RWPE1 (cell line): ENCODE results near the gene IL36B.

ENCODE experiments used
- CTCF ChIA-PET: fragments of 350-600 bp; sonication (Branson Sonifier 250); formaldehyde crosslinking; extraction: SDS; loops from one replicate; lab custom pipeline; 2021; lab: Yijun Ruan, JAX
- POLR2A ChIA-PET: fragments of 400-600 bp; formaldehyde crosslinking; extraction: SDS; loops from one replicate; lab custom pipeline; 2020; ENCODE audit warnings: antibody characterized with exemption; ENCODE audit not compliant: low non-redundant PET; lab: Yijun Ruan, JAX
- DNase-seq: peaks from one replicate; pipeline ENCODE4 v3.0.0; 2012; ENCODE audit warnings: low spot score
- H3K27ac ChIP-seq: fragments of 450-650 bp; 2 replicates; pipeline ENCODE4 v1.5.1; 2017
- TF ChIP-seq, protein P1 (sequence below): fragments of 450-650 bp; conservative IDR thresholded peaks from 2 replicates; pipeline ENCODE4 v1.5.1; 2017; ENCODE audit warnings: low read depth, mild to moderate bottlenecking

IL36B gene

DNA sequence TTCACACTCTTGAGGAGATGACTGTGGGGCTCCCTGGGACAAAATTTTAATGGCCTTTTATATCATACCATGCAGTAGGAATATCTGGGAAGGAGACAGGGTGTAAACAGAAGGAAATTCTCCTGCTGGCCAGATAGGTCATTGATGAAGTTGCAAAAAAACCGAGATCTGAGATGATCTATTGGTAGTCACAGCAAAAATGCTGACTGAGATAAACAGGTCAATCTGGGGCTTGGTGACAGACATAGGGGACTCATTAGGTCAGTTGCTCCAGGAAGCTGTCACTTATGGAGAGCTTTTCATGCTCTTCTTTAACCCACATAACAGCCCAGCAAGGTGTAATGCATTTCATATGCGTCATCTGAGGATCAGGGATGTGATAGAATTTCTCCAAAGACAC, 50.0 kb downstream of the IL36B start:
- POLR2A ChIA-PET, result no interaction called here
- DNase-seq, result no peak
- CTCF ChIA-PET, result interaction anchor here (0.8 kb wide), 1 partner anchor 10 kb away, joined by 3 read pairs; no protein-coding TSS in a partner anchor
- H3K27ac ChIP-seq, result no peak overlapping the region
- TF ChIP-seq, protein P1, sequence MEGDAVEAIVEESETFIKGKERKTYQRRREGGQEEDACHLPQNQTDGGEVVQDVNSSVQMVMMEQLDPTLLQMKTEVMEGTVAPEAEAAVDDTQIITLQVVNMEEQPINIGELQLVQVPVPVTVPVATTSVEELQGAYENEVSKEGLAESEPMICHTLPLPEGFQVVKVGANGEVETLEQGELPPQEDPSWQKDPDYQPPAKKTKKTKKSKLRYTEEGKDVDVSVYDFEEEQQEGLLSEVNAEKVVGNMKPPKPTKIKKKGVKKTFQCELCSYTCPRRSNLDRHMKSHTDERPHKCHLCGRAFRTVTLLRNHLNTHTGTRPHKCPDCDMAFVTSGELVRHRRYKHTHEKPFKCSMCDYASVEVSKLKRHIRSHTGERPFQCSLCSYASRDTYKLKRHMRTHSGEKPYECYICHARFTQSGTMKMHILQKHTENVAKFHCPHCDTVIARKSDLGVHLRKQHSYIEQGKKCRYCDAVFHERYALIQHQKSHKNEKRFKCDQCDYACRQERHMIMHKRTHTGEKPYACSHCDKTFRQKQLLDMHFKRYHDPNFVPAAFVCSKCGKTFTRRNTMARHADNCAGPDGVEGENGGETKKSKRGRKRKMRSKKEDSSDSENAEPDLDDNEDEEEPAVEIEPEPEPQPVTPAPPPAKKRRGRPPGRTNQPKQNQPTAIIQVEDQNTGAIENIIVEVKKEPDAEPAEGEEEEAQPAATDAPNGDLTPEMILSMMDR, result no peak

DNA sequence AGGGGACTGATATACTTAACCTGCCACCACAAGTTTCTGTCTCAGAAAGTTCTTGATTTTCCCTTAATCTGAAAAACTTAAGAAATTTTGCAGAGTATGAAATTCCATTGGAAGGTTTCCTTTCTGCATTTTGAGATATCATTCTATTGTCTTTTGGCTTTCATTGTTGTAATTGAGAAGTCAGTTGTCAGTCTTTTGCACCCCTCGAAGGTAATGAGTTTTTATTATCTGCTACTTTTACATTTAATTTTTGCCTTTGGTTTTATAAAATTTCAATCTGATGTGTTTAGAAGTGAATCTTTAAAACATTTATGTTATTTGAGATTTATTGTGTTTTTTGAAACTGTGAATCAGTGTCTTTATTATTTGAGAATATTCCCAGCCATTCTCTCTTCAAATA, 52.2 kb downstream of the IL36B start:
- no peak for DNase-seq
- TF ChIP-seq, protein P1, result no peak
- POLR2A ChIA-PET, result no interaction called here
- H3K27ac ChIP-seq, result no peak overlapping the region
- CTCF ChIA-PET, result interaction anchor here (0.7 kb wide), 1 partner anchor 68 kb away, joined by 5 read pairs; the partner anchor contains the start of gene IL1F10

GRCh38 chr2:112997151-112997550, 55.5 kb downstream of the IL36B start:
- ChIA-PET CTCF (interaction anchor here (1.2 kb wide), 1 partner anchor 11 kb away, joined by 3 read pairs; no protein-coding TSS in a partner anchor), POLR2A (no interaction called here)
- TF ChIP-seq, protein P1, result no peak
- H3K27ac ChIP-seq, result no peak overlapping the region
- no peak for DNase-seq

DNA sequence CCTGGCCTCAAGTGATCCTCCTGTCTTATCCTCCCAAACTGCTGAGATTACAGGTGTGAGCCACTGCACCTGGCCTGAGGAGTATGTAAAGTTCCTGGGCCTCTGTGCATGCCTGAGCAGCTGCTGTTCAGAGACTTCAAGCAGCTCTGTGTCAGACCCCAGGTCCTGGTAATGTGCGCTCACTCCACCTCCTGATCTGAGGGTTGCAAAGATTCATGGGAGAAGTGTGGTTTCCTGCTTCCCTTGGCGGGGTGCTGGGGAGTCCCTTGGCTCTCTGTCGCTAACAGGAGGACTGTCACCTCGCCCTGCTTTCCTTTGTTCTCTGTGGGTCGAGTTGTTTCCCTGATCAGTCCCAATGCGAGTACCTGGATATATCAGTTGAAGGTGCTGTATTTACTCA, 56.0 kb downstream of the IL36B start:
- ChIA-PET POLR2A (no interaction called here), CTCF (no interaction called here)
- TF ChIP-seq, protein P1, result no peak
- H3K27ac ChIP-seq, result no peak overlapping the region
- DNase-seq, result no peak

DNA sequence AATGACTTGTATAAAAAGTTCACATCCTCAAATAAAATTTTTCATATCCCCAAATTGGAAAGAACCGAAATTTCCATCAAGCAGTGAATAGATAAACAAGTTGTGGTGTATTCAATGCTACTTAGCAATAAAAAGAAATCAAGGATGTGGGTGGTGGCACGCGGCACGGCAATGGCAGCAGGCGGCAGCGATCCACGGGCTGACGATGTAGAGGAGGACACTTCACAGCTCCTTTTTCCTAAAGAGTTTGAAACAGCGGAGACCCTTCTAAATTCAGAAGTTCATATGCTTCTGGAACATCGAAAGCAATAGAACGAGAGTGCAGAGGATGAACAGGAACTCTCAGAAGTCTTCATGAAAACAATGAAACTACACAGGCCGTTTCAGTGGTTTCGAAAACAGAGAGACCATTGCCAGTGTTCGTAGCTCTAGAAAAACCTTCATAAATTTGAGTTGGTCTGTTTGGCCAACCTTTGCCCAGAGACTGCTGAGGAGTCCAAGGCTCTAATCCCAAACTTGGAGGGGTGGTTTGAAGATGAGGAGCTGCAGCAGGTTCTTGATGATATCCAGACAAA, 57.2 kb downstream of the IL36B start:
- TF ChIP-seq, protein P1, result no peak
- H3K27ac ChIP-seq, result no peak overlapping the region
- no peak for DNase-seq
- CTCF ChIA-PET, result no interaction called here
- POLR2A ChIA-PET, result no interaction called here

DNA sequence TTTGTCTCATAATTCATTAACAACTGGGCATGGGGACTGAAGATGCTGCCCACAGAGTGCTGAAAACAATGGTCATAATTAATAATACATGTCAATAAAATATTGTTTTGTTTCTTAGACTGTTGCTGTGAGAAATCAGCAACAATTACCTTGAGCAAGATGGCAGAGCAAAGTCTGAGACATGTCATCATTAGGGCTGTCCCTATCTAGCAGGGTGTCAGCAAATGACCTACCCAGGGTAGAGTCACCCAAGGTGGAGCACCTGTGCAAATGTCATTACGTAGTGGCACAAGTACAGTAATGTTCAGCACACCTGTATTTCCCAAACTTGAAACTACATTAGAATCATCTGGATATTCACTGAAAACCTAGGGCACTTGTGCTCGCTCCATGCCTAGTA, 58.0 kb downstream of the IL36B start:
- CTCF ChIA-PET, result no interaction called here
- POLR2A ChIA-PET, result no interaction called here
- TF ChIP-seq, protein P1, result no peak
- H3K27ac ChIP-seq, result no peak overlapping the region
- DNase-seq, result no peak
